Heart left ventricle (tissue), 16 donors: Measurements from ENCODE around the gene LRRC3. TPM values are rescaled to one million over a fixed set of nuclear protein-coding genes. Genes with fewer than 3 reads are reported as not detected.

Source experiments
- ATAC-seq, 4 donors: fragments of 200-7000 bp; cut with Tn5 transposase; one replicate each; pipeline ENCODE4 v1.9.1; 2020 to 2022; ENCODE audit warnings: moderate library complexity in 4 of 4, mild to moderate bottlenecking in 3 of 4, moderate number of reproducible peaks in 1 of 4
- DNase-seq, 5 donors: peaks; one replicate each; pipeline ENCODE4 v3.0.0-alpha.2; 2020
- H3K27ac ChIP-seq, 12 donors: fragments of 200-600 bp; sonication (generic) in 4 of 12; one replicate each; pipeline versions ENCODE4 v1.5.0 to v1.8.0; 2016 to 2022; ENCODE audit warnings: mild to moderate bottlenecking in 2 of 12
- H3K27me3 ChIP-seq, 9 donors: fragments of 200-600 bp; sonication (generic) in 2 of 9; one replicate each; pipeline versions ENCODE4 v1.5.1 to v1.8.0; 2016 to 2022; ENCODE audit warnings: mild to moderate bottlenecking in 3 of 9
- H3K36me3 ChIP-seq, 9 donors: fragments of 200-600 bp; sonication (generic) in 2 of 9; one replicate each; pipeline versions ENCODE4 v1.5.0 to v1.8.0; 2018 to 2022; ENCODE audit warnings: mild to moderate bottlenecking in 2 of 9
- H3K4me1 ChIP-seq, 12 donors: fragments of 200-600 bp; sonication (generic) in 4 of 12; one replicate each; pipeline versions ENCODE4 v1.5.0 to v1.8.0; 2016 to 2022; ENCODE audit warnings: mild to moderate bottlenecking in 3 of 12
- H3K4me3 ChIP-seq, 12 donors: fragments of 200-600 bp; sonication (generic) in 4 of 12; one replicate each; pipeline versions ENCODE4 v1.5.0 to v1.8.0; 2017 to 2022; ENCODE audit warnings: mild to moderate bottlenecking in 9 of 12, moderate library complexity in 4 of 12
- H3K9me3 ChIP-seq, 12 donors: fragments of 200-600 bp; sonication (generic) in 4 of 12; one replicate each; pipeline versions ENCODE4 v1.5.0 to v1.8.0; 2016 to 2022; ENCODE audit warnings: mild to moderate bottlenecking in 1 of 12
- POLR2A ChIP-seq, 2 donors: fragments of 450-650 bp; IDR thresholded peaks; one replicate each; pipeline ENCODE4 v1.6.1; 2017; ENCODE audit warnings: antibody characterized with exemption in 2 of 2, mild to moderate bottlenecking in 2 of 2, moderate library complexity in 2 of 2
- WGBS, 4 donors: extraction: QIAGEN DNeasy Blood & Tissue Kit in 2 of 4; methylation state at CpG; one replicate each; pipeline versions ENCODE4 v1.1.5 to v1.1.7; 2013 to 2018; 5-methylcytosine and 5-hydroxymethylcytosine counted together
- intact Hi-C, 10 donors: fragments of 100-400 bp; cut with DNase I; formaldehyde crosslinking; loops; one replicate each; pipeline versions ENCODE4 v1.11.1 to v1.14.2; 2022
- polyA plus RNA-seq, 2 donors: library from polyadenylated mRNA; stranded (reverse); fragments of 200-250 nt; gene quantifications; one replicate each; pipeline ENCODE4 v1.2.3, GENCODE V29; 2013
- total RNA-seq, 9 donors: library from RNA; depleted of rRNA in 2 of 9; stranded (reverse); fragments of >200 nt in 2 of 9; fragmentation: NEBNext Ultra II Directional in 3 of 9; extraction: Animal tissue kit (Norgen Biotek cat#: 25700) in 3 of 9; gene quantifications; one replicate each; pipeline versions ENCODE4 v1.1.0 to v1.2.4, GENCODE V29; 2016 to 2023
- TF ChIP-seq, protein P1 (sequence below), 12 donors: fragments of 200-600 bp; sonication (generic) in 4 of 12; IDR thresholded peaks; one replicate each; pipeline versions ENCODE4 v1.5.0 to v1.8.0; 2018 to 2022; ENCODE audit warnings: antibody characterized with exemption in 12 of 12, mild to moderate bottlenecking in 5 of 12
- donor health status: ischemic (EF 13 %, LVEDD 7.1; RV severe dilation, severe dysfunction).
- donor health status: healthy with polysubstance abuse.
- donor health status: DM: no; HTN: yes; CAD: no.
- donor health status: DM: no; HTN: no; CAD: no.
- donor health status: ischemic (EF 25% LVEDD 6.9; RV normal size, moderate dysfunction).
- donor health status: ischemic (EF 25% LVEDD 5.7; RV mildly dilated, moderate dysfunction).
- donor health status: healthy.
- donor health status: DM: yes; HTN: yes; CAD: no.
- donor health status: ischemic (EF 35%, LVEDD 5.7; RV mildly dilated, moderate dysfunction).
- donor health status: nonischemic (EF 11% LVEDD 7.7; RV severe dilation, severe dysfunction).
- donor health status: DM: yes; HTN: yes; CAD: no.
- donor health status: PGD.
- donor health status: ischemic (EF 29% LVEDD 5.4; RV normal size, mild dysfunction).
- donor health status: nonischemic (EF 23%, LVEDD 6.1; RV moderate dilation, normal function).

Gene LRRC3
- total and polyA plus RNA-seq, 11 donors: 1.4 to 5.8 (median 2.3) TPM

DNA sequence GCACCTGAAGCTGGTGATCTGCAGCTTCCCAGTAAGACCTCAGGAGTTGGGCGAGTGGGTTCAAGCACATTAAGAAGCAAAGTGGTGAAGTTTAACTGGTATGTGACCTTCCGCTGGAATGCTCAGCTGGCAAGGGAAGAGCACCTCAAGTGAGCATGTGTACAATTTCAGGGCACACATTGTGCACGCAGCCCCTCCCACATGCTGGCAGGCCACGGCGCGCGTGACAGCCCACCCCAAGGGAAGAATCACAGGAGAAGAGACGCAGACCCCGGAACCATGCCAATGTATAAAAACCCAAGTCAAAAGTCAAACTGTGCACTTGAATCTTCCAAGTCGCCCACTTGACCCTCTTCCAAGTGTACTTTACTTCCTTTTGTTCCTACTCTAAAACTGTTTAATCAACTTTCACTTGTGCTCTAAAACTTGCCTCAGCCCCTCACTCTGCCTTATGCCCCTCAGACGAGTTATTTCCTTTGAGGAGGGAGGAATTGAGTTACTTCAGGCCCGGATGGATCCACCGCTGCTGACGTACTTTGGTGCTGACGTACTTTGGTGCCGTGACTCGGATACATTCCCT, 20.0 kb downstream of the LRRC3 start:
- intact Hi-C loops: loop anchor here in 1 of 10 donors (10.0 kb wide), 1 partner anchor 131 kb away; no protein-coding TSS in a partner anchor
- TF ChIP-seq POLR2A (IDR thresholded peaks at IDR 0.05): no peak
- TF ChIP-seq, protein P1, sequence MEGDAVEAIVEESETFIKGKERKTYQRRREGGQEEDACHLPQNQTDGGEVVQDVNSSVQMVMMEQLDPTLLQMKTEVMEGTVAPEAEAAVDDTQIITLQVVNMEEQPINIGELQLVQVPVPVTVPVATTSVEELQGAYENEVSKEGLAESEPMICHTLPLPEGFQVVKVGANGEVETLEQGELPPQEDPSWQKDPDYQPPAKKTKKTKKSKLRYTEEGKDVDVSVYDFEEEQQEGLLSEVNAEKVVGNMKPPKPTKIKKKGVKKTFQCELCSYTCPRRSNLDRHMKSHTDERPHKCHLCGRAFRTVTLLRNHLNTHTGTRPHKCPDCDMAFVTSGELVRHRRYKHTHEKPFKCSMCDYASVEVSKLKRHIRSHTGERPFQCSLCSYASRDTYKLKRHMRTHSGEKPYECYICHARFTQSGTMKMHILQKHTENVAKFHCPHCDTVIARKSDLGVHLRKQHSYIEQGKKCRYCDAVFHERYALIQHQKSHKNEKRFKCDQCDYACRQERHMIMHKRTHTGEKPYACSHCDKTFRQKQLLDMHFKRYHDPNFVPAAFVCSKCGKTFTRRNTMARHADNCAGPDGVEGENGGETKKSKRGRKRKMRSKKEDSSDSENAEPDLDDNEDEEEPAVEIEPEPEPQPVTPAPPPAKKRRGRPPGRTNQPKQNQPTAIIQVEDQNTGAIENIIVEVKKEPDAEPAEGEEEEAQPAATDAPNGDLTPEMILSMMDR (IDR thresholded peaks at IDR 0.05): no peak
- WGBS, 4 donors: 82 to 87% (median 85%) methylated on average over 17 of the region's 17 CpGs

DNA sequence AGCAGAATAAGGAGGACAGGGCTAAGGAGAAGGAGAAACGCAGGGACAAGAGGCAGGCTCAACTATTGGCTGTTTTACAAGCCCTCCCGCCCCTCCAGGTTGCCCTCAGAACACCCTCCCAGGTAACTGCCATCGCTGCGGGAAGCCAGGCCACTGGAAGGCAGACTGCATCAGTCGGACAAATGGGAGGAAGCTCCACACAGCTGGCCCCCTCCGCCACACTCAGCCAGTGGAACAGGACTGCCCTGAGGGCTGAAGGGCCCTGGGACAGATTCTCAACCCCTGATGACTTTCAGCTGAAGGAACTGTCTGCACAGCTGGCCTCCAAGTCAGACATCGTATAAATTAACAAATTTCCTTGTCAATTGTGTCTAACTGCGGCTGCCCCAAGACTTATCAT, 21.8 kb downstream of the LRRC3 start:
- no peak for TF ChIP-seq POLR2A (IDR thresholded peaks at IDR 0.05)
- TF ChIP-seq, protein P1 (IDR thresholded peaks at IDR 0.05): no peak
- intact Hi-C loops: loop anchor here in 1 of 10 donors (10.0 kb wide), 1 partner anchor 132 kb away; no protein-coding TSS in a partner anchor
- WGBS, 4 donors: 75 to 80% (median 76%) methylated on average over 7 to 8 of the region's 8 CpGs
- Histone ChIP-seq H3K27me3 (peaks cover 0 to under 1% (median 0%) of the 10 kb centered on the region in 9 donors), H3K27ac (peak overlapping the region in 1 of 12 donors; percentile 59), H3K9me3 (no peaks in the 10 kb centered on the region), H3K4me3 (no peak overlapping the region), H3K4me1 (peaks cover 0 to 17% (median 3%) of the 10 kb centered on the region in 12 donors), H3K36me3 (no peaks in the 10 kb centered on the region)
- DNase-seq (no peak), ATAC-seq (no peak)

More for the DNA sequence above, 20.0 kb downstream of the LRRC3 start:
- no peaks in the 10 kb centered on the region for H3K9me3 ChIP-seq
- H3K36me3 ChIP-seq: no peaks in the 10 kb centered on the region
- H3K27ac ChIP-seq: no peak overlapping the region
- ATAC-seq: no peak
- H3K4me3 ChIP-seq: no peak overlapping the region
- no peaks in the 10 kb centered on the region for H3K27me3 ChIP-seq
- DNase-seq: no peak
- H3K4me1 ChIP-seq: peaks cover 0 to 17% (median 3%) of the 10 kb centered on the region in 12 donors

DNA sequence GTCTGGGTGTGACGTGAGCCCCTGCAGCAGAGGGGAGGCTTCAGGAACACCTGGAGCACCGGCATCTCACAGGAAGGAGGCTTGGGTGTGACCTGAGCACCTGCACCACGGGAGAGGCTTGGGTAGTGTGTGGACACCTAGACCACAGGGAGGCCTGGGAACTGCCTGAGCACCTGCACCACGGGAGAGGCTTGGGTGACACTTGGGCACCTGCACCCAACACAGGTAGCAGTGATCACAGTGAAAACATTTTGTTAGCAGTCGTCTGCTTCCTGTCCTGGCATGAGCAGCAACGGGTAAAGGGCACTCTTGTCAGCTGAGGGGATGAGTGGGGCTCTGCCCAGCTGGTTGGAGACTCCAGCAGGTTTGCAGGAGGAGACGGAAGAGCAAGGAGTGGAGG, 22.4 kb downstream of the LRRC3 start:
- intact Hi-C loops: loop anchor here in 1 of 10 donors (10.0 kb wide), 1 partner anchor 133 kb away; no protein-coding TSS in a partner anchor
- Histone ChIP-seq H3K4me1 (peaks cover 0 to 17% (median 3%) of the 10 kb centered on the region in 12 donors), H3K27me3 (peaks cover 0 to 7% (median 0%) of the 10 kb centered on the region in 9 donors), H3K27ac (peak overlapping the region in 2 of 12 donors; percentile 55 to 59), H3K36me3 (no peaks in the 10 kb centered on the region), H3K4me3 (no peak overlapping the region), H3K9me3 (no peaks in the 10 kb centered on the region)
- 53 to 69% (median 58%) methylated on average over 6 to 7 of the region's 7 CpGs for WGBS, 4 donors
- TF ChIP-seq POLR2A (IDR thresholded peaks at IDR 0.05): no peak
- DNase-seq (no peak), ATAC-seq (peak in 1 of 4 donors; percentile 4)

DNA sequence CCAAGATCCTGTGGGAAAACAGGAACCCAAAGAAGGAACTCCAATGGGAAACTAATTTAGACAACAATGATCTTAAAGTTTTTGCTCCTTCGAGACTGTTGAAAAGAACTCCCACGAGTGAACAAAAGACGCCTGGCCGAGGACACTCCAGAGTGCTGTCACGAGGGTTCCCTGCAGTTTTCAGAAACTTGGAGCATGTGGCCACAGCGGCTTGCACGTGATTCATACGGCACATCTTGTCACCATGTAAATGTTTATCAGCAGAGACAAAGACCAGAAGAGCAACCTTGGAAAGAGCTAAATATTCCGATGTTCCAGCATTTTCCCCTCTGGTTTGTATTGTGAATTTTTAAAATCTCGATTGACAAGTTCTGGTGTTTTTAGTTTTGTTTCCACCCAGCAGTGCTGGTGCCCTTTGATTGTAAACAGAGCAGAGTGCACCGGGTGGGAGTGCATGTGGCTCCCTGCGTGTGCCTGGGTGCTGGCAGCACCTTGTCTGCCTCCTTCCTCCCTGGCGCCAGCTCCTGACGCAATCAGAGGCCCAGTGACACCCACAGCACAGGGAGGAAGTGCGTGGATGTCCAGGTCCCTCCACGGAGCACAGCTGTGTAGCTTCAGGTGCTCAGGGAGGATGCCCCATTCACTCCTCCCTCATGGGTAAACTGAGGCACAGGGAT, 23.0 kb downstream of the LRRC3 start:
- no peak for TF ChIP-seq POLR2A (IDR thresholded peaks at IDR 0.05)
- TF ChIP-seq, protein P1 (IDR thresholded peaks at IDR 0.05): no peak
- Histone ChIP-seq H3K4me3 (no peak overlapping the region), H3K9me3 (no peaks in the 10 kb centered on the region), H3K27ac (peak overlapping the region in 5 of 12 donors; percentile 17 to 64 (median 55)), H3K36me3 (no peaks in the 10 kb centered on the region), H3K27me3 (peaks cover 0 to 8% (median 0%) of the 10 kb centered on the region in 9 donors), H3K4me1 (peaks cover 0 to 17% (median 3%) of the 10 kb centered on the region in 12 donors)
- intact Hi-C loops: loop anchor here in 1 of 10 donors (10.0 kb wide), 1 partner anchor 133 kb away; no protein-coding TSS in a partner anchor
- ATAC-seq (peak in 3 of 4 donors; percentile 38 to 74 (median 52)), DNase-seq (no peak)
- 36 to 64% (median 51%) methylated on average over 15 to 16 of the region's 16 CpGs for WGBS, 4 donors
